Measurements from ENCODE around the gene PTPRT. TPM values are rescaled to one million over a fixed set of nuclear protein-coding genes. Genes with fewer than 3 reads are reported as not detected.

Gene PTPRT
- total RNA-seq, 1 donor from 2014 or later: not detected

DNA sequence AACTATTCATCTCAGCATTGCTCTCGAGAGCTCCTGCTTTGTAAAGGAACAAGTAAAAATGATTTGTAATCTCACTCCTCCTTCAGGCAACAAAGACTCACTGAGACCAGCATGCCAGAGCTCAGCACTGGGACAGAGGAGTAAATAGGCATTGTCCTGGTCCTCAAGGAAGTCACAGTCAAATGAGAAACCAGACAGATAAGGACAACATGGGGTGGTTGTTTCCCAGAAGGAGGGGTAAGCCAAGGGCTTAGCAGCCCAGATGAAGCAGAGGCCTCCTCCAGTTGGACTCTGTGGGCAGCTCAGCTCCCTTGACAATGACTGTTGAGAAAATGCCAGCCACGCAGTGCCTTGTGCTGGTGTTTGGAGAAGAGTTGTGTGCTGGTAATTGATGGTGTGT lies 1145.8 kb downstream of the PTPRT start:
- Histone ChIP-seq H3K4me3 (no peak overlapping the region), H3K9me3 (no peaks in the 10 kb centered on the region), H3K27ac (no peak overlapping the region), H3K27me3 (no peaks in the 10 kb centered on the region), H3K36me3 (no peaks in the 10 kb centered on the region), H3K4me1 (no peaks in the 10 kb centered on the region)
- no peak for DNase-seq (ENCODE audit: extremely low spot score in 2 of 2)
- TF ChIP-seq, protein P1, sequence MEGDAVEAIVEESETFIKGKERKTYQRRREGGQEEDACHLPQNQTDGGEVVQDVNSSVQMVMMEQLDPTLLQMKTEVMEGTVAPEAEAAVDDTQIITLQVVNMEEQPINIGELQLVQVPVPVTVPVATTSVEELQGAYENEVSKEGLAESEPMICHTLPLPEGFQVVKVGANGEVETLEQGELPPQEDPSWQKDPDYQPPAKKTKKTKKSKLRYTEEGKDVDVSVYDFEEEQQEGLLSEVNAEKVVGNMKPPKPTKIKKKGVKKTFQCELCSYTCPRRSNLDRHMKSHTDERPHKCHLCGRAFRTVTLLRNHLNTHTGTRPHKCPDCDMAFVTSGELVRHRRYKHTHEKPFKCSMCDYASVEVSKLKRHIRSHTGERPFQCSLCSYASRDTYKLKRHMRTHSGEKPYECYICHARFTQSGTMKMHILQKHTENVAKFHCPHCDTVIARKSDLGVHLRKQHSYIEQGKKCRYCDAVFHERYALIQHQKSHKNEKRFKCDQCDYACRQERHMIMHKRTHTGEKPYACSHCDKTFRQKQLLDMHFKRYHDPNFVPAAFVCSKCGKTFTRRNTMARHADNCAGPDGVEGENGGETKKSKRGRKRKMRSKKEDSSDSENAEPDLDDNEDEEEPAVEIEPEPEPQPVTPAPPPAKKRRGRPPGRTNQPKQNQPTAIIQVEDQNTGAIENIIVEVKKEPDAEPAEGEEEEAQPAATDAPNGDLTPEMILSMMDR (IDR thresholded peaks at IDR 0.05): no peak
- TF ChIP-seq POLR2A (IDR thresholded peaks at IDR 0.05) (no peak), POLR2AphosphoS5 (IDR thresholded peaks at IDR 0.05; ENCODE audit: insufficient read depth in 1 of 2, low read depth in 1 of 2) (no peak)
- intact Hi-C loops (cut with DNase I): no loop called here

DNA sequence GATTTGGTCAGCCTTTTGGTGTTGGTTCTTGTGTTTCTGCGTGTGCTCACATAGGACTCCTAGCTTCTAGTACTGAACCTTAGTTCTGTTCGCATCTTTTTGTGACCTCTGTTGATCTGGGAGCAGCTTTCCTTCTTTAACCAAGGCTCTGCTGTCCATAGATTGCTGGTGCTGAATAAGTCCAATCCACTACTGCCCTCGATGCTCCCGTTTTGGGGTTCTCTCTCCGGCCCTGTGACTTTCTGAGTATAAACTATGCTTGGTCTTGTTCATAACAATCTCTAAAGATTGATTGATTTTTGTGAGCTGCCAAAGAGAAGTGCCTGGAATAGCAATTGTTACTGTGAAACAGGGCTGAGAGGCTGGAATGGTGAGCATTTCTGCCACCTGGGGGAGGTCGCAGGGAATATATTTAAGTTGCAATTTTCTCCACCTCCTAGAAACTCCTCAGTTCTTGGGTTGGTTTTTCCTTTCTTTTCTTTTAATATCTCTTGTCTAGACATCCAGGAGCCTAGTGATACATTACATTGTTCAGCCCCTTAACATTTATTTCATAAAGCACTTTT lies 1148.6 kb downstream of the PTPRT start:
- no peak for TF ChIP-seq POLR2A (IDR thresholded peaks at IDR 0.05)
- TF ChIP-seq, protein P1 (IDR thresholded peaks at IDR 0.05): no peak
- TF ChIP-seq POLR2AphosphoS5 (IDR thresholded peaks at IDR 0.05; ENCODE audit: insufficient read depth in 1 of 2, low read depth in 1 of 2): no peak
- DNase-seq (ENCODE audit: extremely low spot score in 2 of 2): no peak
- H3K9me3 ChIP-seq: no peaks in the 10 kb centered on the region
- H3K27ac ChIP-seq: no peak overlapping the region
- intact Hi-C loops (cut with DNase I): no loop called here
- no peaks in the 10 kb centered on the region for H3K36me3 ChIP-seq
- no peaks in the 10 kb centered on the region for H3K4me1 ChIP-seq
- H3K4me3 ChIP-seq: no peak overlapping the region
- H3K27me3 ChIP-seq: no peaks in the 10 kb centered on the region

DNA sequence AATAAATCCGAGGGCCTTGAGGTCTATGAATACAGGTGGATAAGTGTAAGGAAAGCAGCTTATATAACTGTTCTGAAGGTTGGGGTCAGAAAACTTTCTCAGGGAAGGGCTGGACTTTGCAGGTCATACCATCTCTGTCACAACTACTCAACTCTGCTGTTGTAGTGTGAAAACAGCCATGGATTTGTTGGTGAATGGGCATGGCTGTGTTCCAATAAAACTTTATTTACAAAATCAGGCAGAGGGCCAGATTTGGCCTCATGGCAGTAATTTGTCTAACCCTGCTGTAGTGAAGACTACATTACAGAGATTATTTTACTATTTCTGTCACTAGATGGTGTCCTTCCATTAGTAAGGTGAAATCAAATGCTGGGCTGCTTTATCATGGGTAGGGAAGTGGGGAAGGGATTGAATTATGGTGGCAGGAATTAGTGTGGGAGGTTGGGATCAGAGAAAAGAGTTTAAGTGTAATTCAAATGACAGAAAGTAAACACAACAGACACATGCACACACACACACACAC lies 1161.9 kb downstream of the PTPRT start:
- H3K4me3 ChIP-seq: no peak overlapping the region
- H3K36me3 ChIP-seq: no peaks in the 10 kb centered on the region
- intact Hi-C loops (cut with DNase I): no loop called here
- no peaks in the 10 kb centered on the region for H3K9me3 ChIP-seq
- H3K27me3 ChIP-seq: no peaks in the 10 kb centered on the region
- no peak overlapping the region for H3K27ac ChIP-seq
- no peaks in the 10 kb centered on the region for H3K4me1 ChIP-seq
- DNase-seq (ENCODE audit: extremely low spot score in 2 of 2): no peak
- TF ChIP-seq, protein P1 (IDR thresholded peaks at IDR 0.05): no peak
- TF ChIP-seq POLR2AphosphoS5 (IDR thresholded peaks at IDR 0.05; ENCODE audit: insufficient read depth in 1 of 2, low read depth in 1 of 2): no peak
- no peak for TF ChIP-seq POLR2A (IDR thresholded peaks at IDR 0.05)

DNA sequence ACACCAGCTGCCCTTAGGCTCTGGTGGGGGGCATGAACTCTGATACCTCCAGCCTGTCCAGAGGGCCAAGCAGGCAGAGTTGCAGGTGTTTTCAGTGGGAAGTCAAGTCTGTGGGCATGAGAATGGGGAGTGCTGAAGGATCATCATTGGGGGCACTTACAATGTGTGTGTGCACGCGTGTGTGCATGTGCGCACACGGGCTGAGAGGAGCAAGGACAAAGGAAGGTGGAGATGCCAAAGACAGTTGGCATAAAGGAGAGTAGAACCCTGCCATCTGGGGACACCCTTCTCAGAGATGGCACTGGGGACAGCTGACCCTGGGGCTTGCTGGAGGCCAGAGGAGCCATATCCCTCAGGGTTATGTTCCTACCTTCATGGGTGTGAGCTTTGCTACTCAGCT lies 1163.1 kb downstream of the PTPRT start:
- intact Hi-C loops (cut with DNase I): no loop called here
- Histone ChIP-seq H3K36me3 (no peaks in the 10 kb centered on the region), H3K4me3 (no peak overlapping the region), H3K27me3 (no peaks in the 10 kb centered on the region), H3K4me1 (no peaks in the 10 kb centered on the region), H3K27ac (no peak overlapping the region), H3K9me3 (no peaks in the 10 kb centered on the region)
- TF ChIP-seq POLR2AphosphoS5 (IDR thresholded peaks at IDR 0.05; ENCODE audit: insufficient read depth in 1 of 2, low read depth in 1 of 2): no peak
- no peak for TF ChIP-seq POLR2A (IDR thresholded peaks at IDR 0.05)
- TF ChIP-seq, protein P1 (IDR thresholded peaks at IDR 0.05): no peak
- DNase-seq (ENCODE audit: extremely low spot score in 2 of 2): no peak

DNA sequence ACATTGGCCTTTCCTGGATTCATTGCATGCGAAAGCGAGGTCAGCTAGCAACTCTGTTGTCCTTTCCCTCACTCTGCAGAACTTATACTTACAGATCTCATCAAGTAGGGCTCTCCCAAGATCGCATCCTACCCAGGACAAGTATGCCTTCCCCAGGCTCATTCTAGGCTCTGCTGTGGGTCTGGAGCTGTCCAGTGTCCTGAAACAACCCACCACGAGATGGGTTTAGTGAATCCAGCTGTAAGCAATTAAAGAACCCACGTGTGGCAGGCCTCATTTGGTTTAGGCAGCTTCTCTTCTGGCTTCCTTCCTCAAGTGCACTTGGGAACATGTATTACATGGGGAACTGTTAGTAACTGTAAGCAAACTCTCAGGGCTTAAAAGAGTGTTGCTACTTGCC lies 1165.1 kb downstream of the PTPRT start:
- intact Hi-C loops (cut with DNase I): no loop called here
- H3K4me1 ChIP-seq: no peaks in the 10 kb centered on the region
- no peaks in the 10 kb centered on the region for H3K9me3 ChIP-seq
- H3K27me3 ChIP-seq: no peaks in the 10 kb centered on the region
- H3K4me3 ChIP-seq: no peak overlapping the region
- TF ChIP-seq POLR2AphosphoS5 (IDR thresholded peaks at IDR 0.05; ENCODE audit: insufficient read depth in 1 of 2, low read depth in 1 of 2): no peak
- no peak for TF ChIP-seq POLR2A (IDR thresholded peaks at IDR 0.05)
- TF ChIP-seq, protein P1 (IDR thresholded peaks at IDR 0.05): no peak
- H3K27ac ChIP-seq: no peak overlapping the region
- no peaks in the 10 kb centered on the region for H3K36me3 ChIP-seq
- no peak for DNase-seq (ENCODE audit: extremely low spot score in 2 of 2)
